Testis (tissue), 2 donors: Measurements from ENCODE around the gene HDGFL2.

Source experiments
- POLR2A ChIP-seq: fragments of 450-650 bp; IDR thresholded peaks from one replicate; pipeline ENCODE4 v1.6.1; 2017; ENCODE audit warnings: antibody characterized with exemption, mild to moderate bottlenecking, moderate library complexity
- TF ChIP-seq, protein P1 (sequence below), 3 experiments: fragments of 450-650 bp in 2 of 3; fragments of 200-600 bp in 1 of 3; sonication (generic) in 1 of 3; IDR thresholded peaks; one replicate each; pipeline ENCODE4 v1.5.1; 2016 to 2019; ENCODE audit warnings: antibody characterized with exemption in 3 of 3, mild to moderate bottlenecking in 2 of 3, moderate library complexity in 1 of 3

GRCh38 chr19:4516939-4517300 is 44.8 kb downstream of the HDGFL2 start:
- TF ChIP-seq, protein P1, sequence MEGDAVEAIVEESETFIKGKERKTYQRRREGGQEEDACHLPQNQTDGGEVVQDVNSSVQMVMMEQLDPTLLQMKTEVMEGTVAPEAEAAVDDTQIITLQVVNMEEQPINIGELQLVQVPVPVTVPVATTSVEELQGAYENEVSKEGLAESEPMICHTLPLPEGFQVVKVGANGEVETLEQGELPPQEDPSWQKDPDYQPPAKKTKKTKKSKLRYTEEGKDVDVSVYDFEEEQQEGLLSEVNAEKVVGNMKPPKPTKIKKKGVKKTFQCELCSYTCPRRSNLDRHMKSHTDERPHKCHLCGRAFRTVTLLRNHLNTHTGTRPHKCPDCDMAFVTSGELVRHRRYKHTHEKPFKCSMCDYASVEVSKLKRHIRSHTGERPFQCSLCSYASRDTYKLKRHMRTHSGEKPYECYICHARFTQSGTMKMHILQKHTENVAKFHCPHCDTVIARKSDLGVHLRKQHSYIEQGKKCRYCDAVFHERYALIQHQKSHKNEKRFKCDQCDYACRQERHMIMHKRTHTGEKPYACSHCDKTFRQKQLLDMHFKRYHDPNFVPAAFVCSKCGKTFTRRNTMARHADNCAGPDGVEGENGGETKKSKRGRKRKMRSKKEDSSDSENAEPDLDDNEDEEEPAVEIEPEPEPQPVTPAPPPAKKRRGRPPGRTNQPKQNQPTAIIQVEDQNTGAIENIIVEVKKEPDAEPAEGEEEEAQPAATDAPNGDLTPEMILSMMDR (IDR thresholded peaks at IDR 0.05) = no peak
- TF ChIP-seq POLR2A = no peak
